Posterior vena cava (tissue), 2 donors: ENCODE measurements around the gene SLFN5. TPM values are rescaled to one million over a fixed set of nuclear protein-coding genes. Genes with fewer than 3 reads are reported as not detected.
A peak's percentile ranks its signal among the peaks of the same experiment; 100 is the strongest.
"Not testable (repeated sequence)": the region's sequence is repeated elsewhere in the genome, so short reads cannot be mapped to it uniquely, and the experiment has no call there.

ENCODE experiments used
- DNase-seq: peaks from one replicate; pipeline ENCODE4 v3.0.0-alpha.2; 2020; ENCODE audit warnings: low spot score
- intact Hi-C, 2 donors: fragments of 100-400 bp; cut with DNase I; formaldehyde crosslinking; loops; one replicate each; pipeline versions ENCODE4 v1.14.1 to v1.14.2; 2022 to 2023
- total RNA-seq, 2 donors: library from RNA; stranded (reverse); fragmentation: NEBNext Ultra II Directional; extraction: Animal tissue kit (Norgen Biotek cat#: 25700); gene quantifications; one replicate each; pipeline ENCODE4 v1.2.1, GENCODE V29; 2021
- donor health status: DM: yes; HTN: yes; CAD: no.
- donor health status: DM: yes; HTN: yes; CAD: no.

SLFN5 gene
- total RNA-seq, 2 donors from 2014 or later = 41.6 to 46.3 TPM

DNA sequence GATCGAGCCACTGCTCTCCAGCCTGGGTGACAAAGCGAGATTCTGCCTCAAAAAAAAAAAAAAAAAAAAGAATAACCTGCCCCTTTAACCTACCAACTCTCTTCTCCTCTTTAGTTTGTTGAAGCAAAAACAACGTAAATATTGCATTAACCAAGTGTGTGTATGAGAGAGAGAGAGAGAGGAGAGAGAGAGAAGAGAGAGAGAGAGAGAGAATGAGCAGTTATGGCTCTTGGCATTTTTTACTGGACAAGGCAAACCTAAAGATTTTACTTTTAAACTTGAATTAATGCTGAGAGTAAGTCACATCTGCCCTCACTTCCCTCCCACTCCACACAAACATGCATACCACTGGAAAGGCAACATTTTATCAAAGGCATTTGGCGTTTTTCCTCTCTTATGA is 3.0 kb upstream of the SLFN5 start:
- intact Hi-C loops = no loop called here
- no peak for DNase-seq

DNA sequence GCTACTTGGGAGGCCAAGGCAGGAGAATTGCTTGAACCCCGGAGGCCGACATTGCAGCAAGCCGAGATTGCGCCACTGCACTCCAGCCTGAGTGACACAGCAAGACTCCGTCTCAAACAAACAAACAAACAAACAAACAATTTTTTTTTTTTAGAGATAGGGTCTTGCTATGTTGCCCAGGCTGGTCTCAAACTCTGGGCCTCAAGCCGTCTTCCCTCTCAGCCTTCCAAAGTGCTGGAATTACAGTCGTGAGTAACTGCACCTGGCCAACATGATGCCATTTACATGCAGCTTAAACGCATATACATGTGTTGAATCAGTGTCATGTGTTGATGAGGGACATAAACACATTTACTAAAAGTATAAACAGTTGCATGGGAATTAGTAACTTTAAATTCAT is 2.0 kb upstream of the SLFN5 start:
- intact Hi-C loops = no loop called here
- DNase-seq = no peak

- intact Hi-C loops = no loop called here
- no peak for DNase-seq
Observed at GRCh38 chr17:35241520-35241919, 1.4 kb upstream of the SLFN5 start.

- intact Hi-C loops = no loop called here
- DNase-seq = peak; percentile 81
Observed at GRCh38 chr17:35242158-35242804, 591 bp upstream of the SLFN5 start.

DNA sequence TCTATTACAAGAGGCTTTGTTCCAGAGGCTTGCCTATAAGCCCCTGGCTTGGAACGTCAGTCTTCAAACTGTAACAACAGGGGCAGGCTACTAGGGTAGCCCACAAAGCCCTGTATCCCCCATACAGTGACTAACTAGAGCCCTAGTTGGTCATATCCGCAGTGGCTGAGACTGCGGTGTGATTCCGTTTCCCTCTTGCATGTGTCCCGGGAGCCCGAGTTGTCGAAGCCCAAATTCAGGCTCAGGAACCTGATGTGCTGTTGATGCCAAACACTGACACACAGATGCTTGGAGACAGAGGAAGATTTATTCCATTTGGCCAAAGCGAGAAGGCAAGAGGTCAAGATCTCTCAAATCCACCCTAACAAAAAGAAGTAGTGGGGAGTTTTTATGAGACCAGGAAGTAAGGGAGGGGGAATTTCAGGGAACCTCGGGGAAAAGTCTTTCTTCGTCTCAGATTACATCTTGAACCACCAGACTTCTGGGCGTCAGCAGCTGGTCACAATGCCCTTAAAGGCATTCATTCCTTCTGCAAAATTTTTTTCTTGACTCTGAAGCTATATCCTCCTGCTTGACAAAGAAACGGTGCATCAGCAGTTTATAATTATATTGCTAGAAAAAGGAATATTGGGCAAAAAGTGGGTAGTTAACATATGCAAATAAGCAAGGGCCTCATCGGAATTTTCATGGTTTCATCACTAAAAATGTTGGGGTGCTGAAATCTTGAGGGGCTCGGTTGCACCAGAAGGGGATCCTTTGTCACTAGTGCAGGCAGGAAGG is 879 bp downstream of the SLFN5 start:
- intact Hi-C loops = no loop called here
- peak; percentile 87 for DNase-seq

DNA sequence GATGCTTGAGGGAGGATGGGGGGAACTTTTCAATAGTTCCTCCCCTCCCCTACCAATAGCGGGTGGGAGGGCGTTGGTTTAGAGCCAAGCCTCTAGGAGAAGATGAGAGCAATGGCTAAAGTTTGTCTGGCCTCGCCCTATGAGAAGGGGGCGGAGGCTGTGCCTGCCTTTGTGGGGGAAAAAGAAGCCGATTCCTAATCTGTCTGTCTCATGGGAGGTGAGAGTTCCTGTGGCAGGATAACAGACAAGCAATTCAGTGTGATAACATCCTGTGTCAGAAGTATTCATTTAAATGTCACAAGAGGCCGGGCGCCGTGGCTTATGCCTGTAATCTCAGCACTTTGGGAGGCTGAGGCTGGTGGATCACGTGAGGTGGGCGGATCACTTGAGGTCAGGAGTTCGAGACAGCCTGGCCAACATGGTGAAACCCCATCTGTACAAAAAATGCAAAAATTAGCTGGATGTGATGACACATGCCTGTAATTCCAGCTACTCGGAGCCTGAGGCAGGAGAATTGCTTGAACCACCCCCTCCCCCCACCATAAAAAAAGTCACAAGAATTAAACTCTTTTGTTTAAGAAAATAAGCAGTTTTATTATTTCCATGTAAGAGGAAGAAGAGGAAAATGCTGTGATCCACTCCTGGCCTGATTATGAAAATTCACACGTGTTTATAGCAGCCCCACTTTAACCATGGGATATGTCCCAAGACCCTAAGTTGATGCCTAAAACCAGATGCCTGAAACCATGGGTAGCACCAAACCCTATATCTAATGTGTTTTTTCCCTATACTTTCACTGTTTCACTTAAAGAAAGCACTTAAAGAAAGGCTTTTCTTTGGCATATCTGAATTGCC is 1.7 kb downstream of the SLFN5 start:
- intact Hi-C loops = no loop called here
- DNase-seq = peak; percentile 95

DNA sequence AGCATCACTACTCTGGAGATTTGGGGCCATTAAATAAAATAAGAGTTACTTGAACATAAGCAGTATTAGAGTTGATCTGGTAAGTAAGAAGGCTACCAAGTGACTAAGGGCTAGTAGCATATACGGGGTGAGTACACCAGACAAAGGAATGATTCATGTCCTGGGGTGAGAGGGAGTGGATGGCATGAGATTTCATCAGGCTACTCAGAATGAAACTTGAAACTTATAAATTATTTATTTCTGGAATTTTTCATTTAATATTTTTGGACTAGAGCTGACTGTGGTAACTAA is 2.3 kb downstream of the SLFN5 start:
- intact Hi-C loops = no loop called here
- DNase-seq = no peak

- intact Hi-C loops = no loop called here
- DNase-seq = no peak
Observed at GRCh38 chr17:35252651-35253050, 9.8 kb downstream of the SLFN5 start.

DNA sequence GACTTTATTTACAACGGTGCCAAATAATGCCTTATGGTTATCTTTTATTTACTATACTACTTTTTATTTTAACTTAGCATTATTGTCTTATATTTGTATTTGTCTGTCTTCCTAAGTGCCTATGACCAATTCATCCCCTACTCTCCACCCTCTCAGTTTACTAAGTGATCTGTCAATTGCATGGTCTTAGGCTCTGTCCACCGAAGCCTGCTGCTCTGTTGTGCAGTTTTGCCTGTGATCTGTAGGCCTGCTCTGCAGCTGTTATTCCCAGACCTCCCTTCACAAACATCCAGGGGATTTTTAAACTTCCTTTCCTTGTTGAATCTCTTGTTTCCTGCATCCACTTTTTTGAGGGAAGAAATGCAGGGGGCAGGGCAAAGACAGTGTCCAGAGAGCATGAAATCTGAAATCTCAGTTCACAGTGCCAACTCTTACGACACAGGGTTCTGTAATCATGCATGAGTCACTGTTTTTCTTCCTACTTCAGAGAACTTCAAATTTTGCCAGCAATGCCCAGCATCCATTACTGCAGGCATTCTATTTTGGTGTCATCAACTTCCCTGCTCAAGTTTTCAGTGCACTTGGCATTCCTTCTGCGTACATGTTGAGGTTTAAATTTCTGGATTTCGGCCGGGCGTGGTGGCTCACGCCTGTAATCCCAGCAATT is 11.4 kb downstream of the SLFN5 start:
- DNase-seq = no peak
- intact Hi-C loops = no loop called here

DNA sequence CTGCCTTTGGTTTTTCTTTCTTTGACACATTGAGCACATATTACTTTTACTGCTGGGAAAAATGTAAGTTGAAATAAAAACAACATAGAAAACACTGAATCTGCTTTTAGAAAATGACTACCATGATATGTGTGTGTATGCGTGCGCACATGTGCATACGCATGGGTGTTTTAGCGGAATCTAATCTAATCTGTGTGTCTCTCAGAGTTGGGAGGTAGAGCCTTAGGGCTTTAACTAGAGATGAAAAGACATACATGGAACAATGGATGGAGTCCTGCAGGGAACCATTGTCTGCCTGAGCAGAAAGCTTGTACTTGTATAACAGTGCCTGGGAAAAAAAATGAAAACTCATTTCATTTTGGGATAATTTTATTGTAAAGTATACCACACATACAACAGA is 12.4 kb downstream of the SLFN5 start:
- intact Hi-C loops = no loop called here
- DNase-seq = no peak

DNA sequence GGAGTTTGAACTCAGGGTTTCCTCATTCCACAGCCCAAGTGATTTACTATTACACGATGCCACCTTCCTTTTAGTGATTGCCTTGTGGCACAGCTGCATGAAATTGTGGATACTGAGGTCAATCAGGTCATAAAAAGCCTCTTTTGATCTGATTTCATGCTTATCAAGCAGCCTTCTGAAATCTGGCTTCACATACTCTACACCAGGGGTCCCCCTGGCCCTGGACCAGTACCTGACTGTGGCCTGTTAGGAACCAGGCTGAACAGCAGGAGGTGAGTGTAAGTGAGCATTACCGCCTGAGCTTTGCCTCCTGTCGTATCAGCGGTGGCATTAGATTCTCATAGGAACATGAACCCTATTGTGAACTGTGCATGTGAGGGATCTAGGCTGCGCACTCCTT is 13.8 kb downstream of the SLFN5 start:
- intact Hi-C loops = no loop called here

GRCh38 chr17:35257208-35257659 is 14.4 kb downstream of the SLFN5 start:
- intact Hi-C loops = no loop called here
- no peak for DNase-seq

More for the DNA sequence above, 13.8 kb downstream of the SLFN5 start:
- no peak for DNase-seq

GRCh38 chr17:35259001-35259400 is 16.1 kb downstream of the SLFN5 start:
- no peak for DNase-seq
- intact Hi-C loops = no loop called here

- no peak for DNase-seq
- intact Hi-C loops = no loop called here
Observed at GRCh38 chr17:35265071-35265470, 22.2 kb downstream of the SLFN5 start.

DNA sequence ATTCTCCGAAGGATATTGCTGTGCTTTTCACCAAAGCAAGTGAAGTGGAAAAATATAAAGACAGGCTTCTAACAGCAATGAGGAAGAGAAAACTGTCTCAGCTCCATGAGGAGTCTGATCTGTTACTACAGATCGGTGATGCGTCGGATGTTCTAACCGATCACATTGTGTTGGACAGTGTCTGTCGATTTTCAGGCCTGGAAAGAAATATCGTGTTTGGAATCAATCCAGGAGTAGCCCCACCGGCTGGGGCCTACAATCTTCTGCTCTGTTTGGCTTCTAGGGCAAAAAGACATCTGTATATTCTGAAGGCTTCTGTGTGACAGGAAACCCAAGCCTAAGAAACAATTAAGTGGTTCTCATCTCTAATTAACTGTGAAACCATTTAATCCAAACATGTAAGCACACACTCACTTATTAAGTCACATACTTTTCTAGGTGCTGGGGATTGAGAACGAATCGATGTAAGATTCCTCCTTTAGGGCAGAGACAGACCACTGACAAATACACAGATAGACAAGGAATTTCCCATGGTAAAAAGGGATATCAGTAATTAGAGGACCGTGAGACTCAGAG is 22.8 kb downstream of the SLFN5 start:
- DNase-seq = no peak
- intact Hi-C loops = no loop called here

- DNase-seq, intact Hi-C loops: not testable (repeated sequence)
Observed at GRCh38 chr17:35274167-35275066, 31.5 kb downstream of the SLFN5 start.

DNA sequence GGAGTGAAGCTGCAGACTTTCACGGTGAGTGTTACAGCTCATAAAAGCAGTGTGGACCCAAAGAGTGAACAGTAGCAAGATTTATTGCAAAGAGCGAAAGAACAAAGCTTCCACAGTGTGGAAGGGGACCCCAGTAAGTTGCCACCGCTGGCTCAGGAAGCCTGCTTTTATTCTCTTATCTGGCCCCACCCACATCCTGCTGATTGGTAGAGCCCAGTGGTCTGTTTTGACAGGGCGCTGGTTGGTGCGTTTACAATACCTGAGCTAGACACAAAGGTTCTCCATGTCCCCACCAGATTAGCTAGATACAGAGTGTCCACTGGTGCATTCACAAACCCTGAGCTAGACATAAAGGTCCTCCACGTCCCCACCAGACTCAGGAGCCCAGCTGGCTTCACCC is 35.6 kb downstream of the SLFN5 start:
- DNase-seq, intact Hi-C loops: not testable (repeated sequence)

GRCh38 chr17:35278876-35279275 is 36.0 kb downstream of the SLFN5 start:
- DNase-seq, intact Hi-C loops: not testable (repeated sequence)
